HS-27A (cell line): Measurements from ENCODE around the gene TIMP3.

ENCODE experiments used
- DNase-seq: peaks from one replicate; pipeline ENCODE4 v3.0.0-alpha.2; 2012; ENCODE audit warnings: low read depth, missing footprints

TIMP3 gene

DNA sequence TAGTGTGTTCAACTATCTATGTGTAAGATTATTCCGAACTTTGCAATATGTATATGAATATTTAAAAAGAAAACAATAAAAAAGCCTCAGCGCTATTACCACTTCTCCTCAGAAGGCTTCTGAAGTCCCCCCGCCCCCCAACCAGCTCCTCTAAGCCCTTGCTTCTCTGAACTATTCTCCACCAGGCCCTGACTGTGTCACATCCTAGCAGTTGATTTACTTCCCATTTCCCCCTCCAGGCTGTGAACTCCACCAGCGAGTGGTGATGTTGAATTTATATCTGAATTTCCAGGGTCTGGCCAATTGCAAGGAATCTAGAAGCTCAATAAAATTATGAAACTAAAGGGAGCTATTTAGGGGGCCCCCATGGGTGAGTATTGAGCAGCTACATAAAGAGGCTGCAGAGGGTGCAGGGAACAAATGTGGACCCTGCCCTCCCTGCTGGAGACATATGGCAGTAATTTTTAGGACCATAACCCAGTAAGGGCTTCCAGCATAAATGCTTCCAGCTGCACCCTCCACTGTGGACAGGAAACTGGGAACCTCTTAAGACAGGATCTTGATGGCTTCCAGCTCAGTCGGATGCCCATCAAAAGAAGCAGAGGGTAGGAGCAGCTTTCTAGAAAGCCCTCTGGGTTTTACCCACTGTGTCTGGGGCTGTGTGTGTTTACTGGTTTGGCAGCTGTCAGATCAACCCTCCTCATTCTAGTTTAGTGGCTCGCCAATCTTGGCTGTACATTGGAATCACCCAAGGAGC lies 81.4 kb downstream of the TIMP3 start:
- DNase-seq, result no peak

- no peak for DNase-seq
These were observed 85.9 kb downstream of the TIMP3 start for GRCh38 chr22:32887324-32887980.

GRCh38 chr22:32888976-32889375 lies 87.5 kb downstream of the TIMP3 start:
- no peak for DNase-seq

- DNase-seq, result no peak
These were observed 95.4 kb downstream of the TIMP3 start for GRCh38 chr22:32896891-32897290.

DNA sequence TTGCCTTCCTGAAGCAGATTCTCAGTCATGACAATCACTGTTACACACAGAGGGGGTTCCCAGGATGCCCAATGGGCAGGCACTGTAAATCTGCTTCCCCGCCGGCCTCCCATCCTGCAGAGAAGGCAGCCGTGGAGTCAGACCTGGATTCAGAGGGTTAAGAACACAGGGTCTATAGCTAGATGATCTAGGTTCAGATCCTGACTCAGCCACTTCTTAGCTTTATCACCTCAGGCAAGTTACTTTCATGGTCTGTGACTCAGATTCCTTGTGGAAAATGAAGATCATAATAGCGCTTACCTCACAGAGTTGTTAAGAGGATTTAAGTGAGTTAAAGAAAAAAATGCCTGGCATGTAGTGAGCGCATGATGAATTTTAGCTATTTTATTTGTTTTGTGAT lies 95.9 kb downstream of the TIMP3 start:
- DNase-seq, result no peak

GRCh38 chr22:32900886-32901635 lies 99.6 kb downstream of the TIMP3 start:
- no peak for DNase-seq

GRCh38 chr22:32901925-32902324 lies 100.4 kb downstream of the TIMP3 start:
- DNase-seq, result no peak

DNA sequence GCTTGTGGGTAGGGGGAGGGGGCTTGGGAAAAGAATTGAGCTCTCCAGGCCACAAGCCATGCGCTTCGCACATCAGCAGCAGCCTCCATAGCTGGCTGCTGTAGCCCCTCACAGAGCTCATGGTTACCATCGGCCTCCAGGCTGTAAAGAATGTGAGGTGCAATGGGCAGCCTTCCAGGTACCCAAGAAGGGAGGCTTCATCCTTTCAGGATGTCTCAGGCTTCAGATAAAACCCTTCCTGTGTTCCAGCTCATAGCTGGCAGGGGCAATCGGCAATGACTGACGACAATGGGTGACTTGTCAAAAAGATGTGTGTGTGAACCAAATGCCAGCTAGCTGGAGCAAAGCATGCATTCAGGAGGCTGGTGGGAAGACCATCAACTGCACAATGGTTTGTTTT lies 102.0 kb downstream of the TIMP3 start:
- no peak for DNase-seq

DNA sequence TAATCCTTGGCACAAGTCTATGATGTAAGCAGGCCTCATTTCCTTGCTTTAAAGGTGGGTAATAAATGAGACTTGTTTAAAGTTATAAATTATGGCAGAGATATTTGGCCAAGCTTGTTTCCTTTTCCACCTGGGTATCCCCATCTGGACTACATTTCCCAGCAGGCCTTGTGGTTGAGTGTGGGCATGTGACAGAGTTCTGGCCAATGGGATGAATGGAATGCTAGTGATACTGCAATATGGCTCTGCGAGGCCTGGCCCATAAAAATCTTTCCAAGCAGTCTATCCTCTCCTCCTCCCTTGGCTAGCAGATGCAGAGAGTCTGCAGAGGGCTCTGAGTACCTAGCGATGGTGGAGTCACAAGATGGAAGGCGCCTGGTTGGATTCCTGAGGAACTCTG lies 102.5 kb downstream of the TIMP3 start:
- peak; percentile 1 for DNase-seq

DNA sequence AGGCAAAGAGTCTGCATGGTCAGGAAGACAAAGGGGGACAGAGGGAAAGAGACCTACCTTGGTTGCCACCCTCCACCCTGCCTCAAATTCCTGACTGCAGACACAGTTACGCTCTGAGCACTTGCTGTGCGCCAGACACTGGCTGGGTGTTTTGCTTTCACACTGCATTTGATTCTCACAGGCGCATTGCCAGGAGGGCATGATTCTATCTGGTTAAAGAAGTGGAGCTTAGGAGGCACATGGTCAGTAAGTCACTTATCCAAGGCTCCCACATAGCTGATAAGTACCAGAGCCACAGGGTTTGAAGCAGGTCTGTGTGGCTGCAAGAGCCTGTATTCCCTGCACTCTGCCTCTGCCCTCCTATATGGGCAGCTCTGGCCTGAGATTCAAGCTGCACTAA lies 103.9 kb downstream of the TIMP3 start:
- no peak for DNase-seq

DNA sequence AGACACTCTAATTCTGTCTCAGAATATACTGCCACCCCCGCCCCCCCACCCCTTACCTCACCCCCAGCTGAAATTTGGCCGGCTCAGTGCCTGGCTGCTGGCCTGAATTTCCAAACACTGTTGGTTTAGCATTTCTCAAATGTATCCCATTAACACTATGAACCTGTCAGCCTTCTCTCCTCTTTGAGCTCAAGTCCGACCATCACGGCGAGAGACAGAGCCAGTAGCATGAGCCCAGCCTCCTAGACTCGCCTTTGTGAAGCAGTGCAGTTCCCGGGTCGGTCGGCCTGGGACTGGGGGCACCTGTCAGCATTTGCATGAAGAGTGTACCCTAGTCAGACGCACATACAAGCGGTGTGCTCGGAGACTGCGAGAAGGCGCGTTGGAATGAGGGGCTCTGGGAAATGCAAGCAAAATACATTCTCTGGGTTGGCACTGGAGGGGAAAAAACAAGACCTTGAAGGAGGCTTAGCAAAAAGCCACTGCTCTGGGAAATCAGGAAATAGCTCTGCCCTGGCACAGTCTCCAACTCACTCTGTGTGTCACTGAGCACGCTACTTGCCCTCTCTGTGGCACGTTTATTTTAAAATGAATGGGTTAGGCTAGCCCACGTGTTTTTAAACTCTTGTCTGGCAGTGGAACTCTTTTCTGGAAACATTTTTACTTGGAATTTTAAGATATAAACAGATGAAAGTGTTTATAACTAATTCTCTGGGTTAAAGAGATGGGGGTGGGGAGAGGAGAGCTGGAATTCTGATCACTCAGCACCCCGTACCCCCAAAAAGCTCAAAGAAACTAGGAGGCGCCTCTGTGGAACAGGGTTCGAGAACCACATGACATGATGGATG lies 108.3 kb downstream of the TIMP3 start:
- DNase-seq, result no peak

DNA sequence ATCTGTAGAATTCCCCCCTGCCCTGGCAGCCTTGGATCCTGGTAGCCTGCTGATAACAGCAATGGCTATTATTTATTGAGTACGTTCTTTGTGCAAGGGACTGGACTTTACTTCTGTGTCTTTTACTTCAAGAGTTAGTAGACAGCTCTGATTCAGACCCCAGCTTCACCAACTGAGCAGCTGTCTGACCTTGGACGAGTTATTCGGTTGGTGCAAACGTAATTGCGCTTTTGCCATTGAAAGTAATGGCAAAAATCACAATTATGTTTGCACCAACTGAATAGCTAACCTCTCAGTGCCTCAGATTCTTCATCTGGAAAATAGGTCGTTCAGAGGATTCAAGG lies 108.9 kb downstream of the TIMP3 start:
- DNase-seq, result no peak

GRCh38 chr22:32911503-32911902 lies 110.0 kb downstream of the TIMP3 start:
- no peak for DNase-seq
